PC-3 (cell line): Measurements from ENCODE around the gene PRDM5. TPM values are rescaled to one million over a fixed set of nuclear protein-coding genes. Genes with fewer than 3 reads are reported as not detected.

Source experiments
- ATAC-seq: fragments of 200-7000 bp; cut with Tn5 transposase; 2 replicates; pipeline ENCODE4 v1.9.1; 2020; ENCODE audit warnings: mild to moderate bottlenecking, moderate library complexity
- BruUV-seq: library from RNA; stranded (reverse); fragments of 400-500 nt; replicated peaks from 2 replicates; lab custom pipeline; 2021; lab: Mats Ljungman, UMichigan
- CTCF ChIA-PET: fragments of 300-600 bp; sonication (Branson Sonifier 250); formaldehyde crosslinking; loops from one replicate; lab custom pipeline; 2022; ENCODE audit warnings: antibody characterized with exemption; lab: Charles Lee
- POLR2A ChIA-PET: fragments of 300-600 bp; sonication (Branson Sonifier 250); formaldehyde crosslinking; loops from one replicate; lab custom pipeline; 2022; ENCODE audit warnings: antibody characterized with exemption; ENCODE audit not compliant: unreplicated experiment; lab: Charles Lee
- DNase-seq: peaks from one replicate; pipeline ENCODE4 v3.0.0-alpha.2; 2015
- H2AFZ ChIP-seq: fragments of 300-600 bp; sonication (generic); 2 replicates; pipeline ENCODE4 v1.6.0; 2016; ENCODE audit warnings: antibody characterized with exemption, low read length
- H3F3A ChIP-seq: fragments of 300-600 bp; sonication (generic); one replicate; pipeline ENCODE4 v1.6.0; 2017; ENCODE audit warnings: antibody characterized with exemption, low read length, control low read depth, mild to moderate bottlenecking; ENCODE audit not compliant: unreplicated experiment
- H3K27ac ChIP-seq: fragments of 300-600 bp; sonication (generic); 2 replicates; pipeline ENCODE4 v1.5.1; 2016; ENCODE audit warnings: mild to moderate bottlenecking, low read length
- H3K27me3 ChIP-seq: fragments of 300-600 bp; sonication (generic); 2 replicates; pipeline ENCODE4 v1.6.1; 2016; ENCODE audit warnings: low read length, mixed read lengths
- H3K36me3 ChIP-seq: fragments of 300-600 bp; sonication (generic); 2 replicates; pipeline ENCODE4 v1.6.1; 2016; ENCODE audit warnings: low read depth, mixed run types, low read length, mixed read lengths
- H3K4me1 ChIP-seq: fragments of 300-600 bp; sonication (generic); 2 replicates; pipeline ENCODE4 v1.5.1; 2016; ENCODE audit warnings: low read length; ENCODE audit not compliant: insufficient read depth
- H3K4me2 ChIP-seq: fragments of 300-600 bp; sonication (generic); 2 replicates; pipeline ENCODE4 v1.6.0; 2016; ENCODE audit warnings: low read length
- H3K4me3 ChIP-seq: fragments of 300-600 bp; sonication (generic); 2 replicates; pipeline ENCODE4 v1.5.1; 2016; ENCODE audit warnings: mild to moderate bottlenecking, low read length, mixed read lengths
- H3K79me2 ChIP-seq: fragments of 300-600 bp; sonication (generic); 2 replicates; pipeline ENCODE4 v1.6.1; 2017; ENCODE audit warnings: low read length, mixed read lengths
- H3K9ac ChIP-seq: fragments of 300-600 bp; sonication (generic); 2 replicates; pipeline ENCODE4 v1.6.0; 2016; ENCODE audit warnings: mild to moderate bottlenecking, low read length
- H3K9me2 ChIP-seq: fragments of 300-600 bp; sonication (generic); replicated peaks from 2 replicates; pipeline ENCODE4 v1.6.1; 2016; ENCODE audit warnings: mixed run types, low read length, mixed read lengths
- H3K9me3 ChIP-seq: fragments of 300-600 bp; sonication (generic); 2 replicates; pipeline ENCODE4 v1.6.1; 2016; ENCODE audit warnings: low read length, mixed read lengths
- H4K20me1 ChIP-seq: fragments of 300-600 bp; sonication (generic); 2 replicates; pipeline ENCODE4 v1.6.1; 2016; ENCODE audit warnings: low read length, mixed read lengths
- EZH2 ChIP-seq: fragments of 300-600 bp; sonication (generic); IDR thresholded peaks from one replicate; pipeline ENCODE4 v1.6.1; 2017; ENCODE audit warnings: antibody characterized with exemption, mild to moderate bottlenecking, low read length; ENCODE audit not compliant: unreplicated experiment
- EZH2phosphoT487 ChIP-seq: fragments of 300-600 bp; sonication (generic); IDR thresholded peaks from 2 replicates; pipeline ENCODE4 v1.6.1; 2018; ENCODE audit warnings: mild to moderate bottlenecking, antibody characterized with exemption, low read length, borderline replicate concordance
- intact Hi-C: fragments of 100-400 bp; cut with micrococcal nuclease; formaldehyde crosslinking; loops from 2 replicates; pipeline ENCODE4 v1.9.0; 2023
- total RNA-seq: library from RNA; depleted of rRNA; stranded (reverse); fragments of >200 nt; gene quantifications from 2 replicates; pipeline ENCODE4 v1.2.3, GENCODE V29; 2014
- TF ChIP-seq, protein P1 (sequence below): fragments of 300-600 bp; sonication (generic); conservative IDR thresholded peaks from 2 replicates; pipeline ENCODE4 v1.5.1; 2017; ENCODE audit warnings: antibody characterized with exemption, low read depth, mild to moderate bottlenecking, low read length

Gene PRDM5
- total RNA-seq, 1 experiment from 2014 or later: 2.4 TPM

GRCh38 chr4:120716346-120716745, 206.2 kb downstream of the PRDM5 start:
- POLR2A ChIA-PET: no interaction called here
- Histone ChIP-seq H3K4me2 (no peak overlapping the region), H3K4me1 (no peaks in the 10 kb centered on the region), H3K9ac (no peak overlapping the region), H3K27me3 (no peaks in the 10 kb centered on the region), H2AFZ (no peak overlapping the region), H3K9me2 (no peaks in the 10 kb centered on the region), H3K79me2 (no peaks in the 10 kb centered on the region), H3K9me3 (no peaks in the 10 kb centered on the region), H3K4me3 (no peak overlapping the region), H3K27ac (no peak overlapping the region), H4K20me1 (no peaks in the 10 kb centered on the region), H3K36me3 (no peaks in the 10 kb centered on the region), H3F3A (no peaks in the 10 kb centered on the region)
- TF ChIP-seq, protein P1, sequence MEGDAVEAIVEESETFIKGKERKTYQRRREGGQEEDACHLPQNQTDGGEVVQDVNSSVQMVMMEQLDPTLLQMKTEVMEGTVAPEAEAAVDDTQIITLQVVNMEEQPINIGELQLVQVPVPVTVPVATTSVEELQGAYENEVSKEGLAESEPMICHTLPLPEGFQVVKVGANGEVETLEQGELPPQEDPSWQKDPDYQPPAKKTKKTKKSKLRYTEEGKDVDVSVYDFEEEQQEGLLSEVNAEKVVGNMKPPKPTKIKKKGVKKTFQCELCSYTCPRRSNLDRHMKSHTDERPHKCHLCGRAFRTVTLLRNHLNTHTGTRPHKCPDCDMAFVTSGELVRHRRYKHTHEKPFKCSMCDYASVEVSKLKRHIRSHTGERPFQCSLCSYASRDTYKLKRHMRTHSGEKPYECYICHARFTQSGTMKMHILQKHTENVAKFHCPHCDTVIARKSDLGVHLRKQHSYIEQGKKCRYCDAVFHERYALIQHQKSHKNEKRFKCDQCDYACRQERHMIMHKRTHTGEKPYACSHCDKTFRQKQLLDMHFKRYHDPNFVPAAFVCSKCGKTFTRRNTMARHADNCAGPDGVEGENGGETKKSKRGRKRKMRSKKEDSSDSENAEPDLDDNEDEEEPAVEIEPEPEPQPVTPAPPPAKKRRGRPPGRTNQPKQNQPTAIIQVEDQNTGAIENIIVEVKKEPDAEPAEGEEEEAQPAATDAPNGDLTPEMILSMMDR: no peak
- no peak for TF ChIP-seq EZH2
- no peak for TF ChIP-seq EZH2phosphoT487
- ATAC-seq (no peak), DNase-seq (no peak)
- no TSS peak for BruUV-seq
- CTCF ChIA-PET: no interaction called here
- intact Hi-C loops: loop anchor here (5.0 kb wide), 3 partner anchors 536 to 644 kb away; no protein-coding TSS in a partner anchor

DNA sequence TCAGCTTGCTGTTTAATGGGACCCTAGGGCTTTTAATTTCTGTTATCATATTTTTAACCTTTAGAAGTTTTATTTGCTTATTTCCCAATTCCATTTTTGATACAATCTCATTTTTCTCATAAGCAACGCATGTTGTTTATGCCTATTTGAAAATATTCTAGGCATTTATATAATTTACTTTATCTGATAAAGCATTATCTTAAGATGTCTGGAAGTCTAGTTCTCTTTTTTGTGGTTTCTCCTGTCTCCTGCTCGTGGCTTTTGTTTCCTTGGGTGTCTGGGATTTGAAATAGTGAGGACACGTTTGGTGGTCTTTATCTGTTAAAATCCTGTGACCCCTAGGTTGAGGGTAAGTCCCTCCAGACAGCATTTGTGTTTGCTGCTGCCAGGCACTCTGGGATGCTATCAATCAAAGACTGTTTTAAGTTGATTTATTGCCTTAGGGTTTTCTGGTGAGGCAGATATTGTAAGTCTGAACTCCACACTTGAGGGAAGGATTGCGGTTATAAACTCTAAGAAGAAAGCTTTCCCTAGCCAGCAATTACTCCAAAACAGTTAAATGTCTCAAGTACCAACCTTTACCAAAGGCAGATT, 208.0 kb downstream of the PRDM5 start:
- POLR2A ChIA-PET: no interaction called here
- TF ChIP-seq, protein P1: no peak
- no peak for TF ChIP-seq EZH2
- no peak for TF ChIP-seq EZH2phosphoT487
- CTCF ChIA-PET: no interaction called here
- Histone ChIP-seq H3K4me3 (no peak overlapping the region), H3K9me2 (no peaks in the 10 kb centered on the region), H4K20me1 (no peaks in the 10 kb centered on the region), H2AFZ (no peak overlapping the region), H3K36me3 (no peaks in the 10 kb centered on the region), H3K9ac (no peak overlapping the region), H3K79me2 (no peaks in the 10 kb centered on the region), H3K27me3 (no peaks in the 10 kb centered on the region), H3K27ac (no peak overlapping the region), H3K9me3 (no peaks in the 10 kb centered on the region), H3K4me2 (no peak overlapping the region), H3F3A (no peaks in the 10 kb centered on the region), H3K4me1 (no peaks in the 10 kb centered on the region)
- ATAC-seq (no peak), DNase-seq (no peak)
- intact Hi-C loops: loop anchor here (5.0 kb wide), 3 partner anchors 538 to 642 kb away; no protein-coding TSS in a partner anchor
- no TSS peak for BruUV-seq

DNA sequence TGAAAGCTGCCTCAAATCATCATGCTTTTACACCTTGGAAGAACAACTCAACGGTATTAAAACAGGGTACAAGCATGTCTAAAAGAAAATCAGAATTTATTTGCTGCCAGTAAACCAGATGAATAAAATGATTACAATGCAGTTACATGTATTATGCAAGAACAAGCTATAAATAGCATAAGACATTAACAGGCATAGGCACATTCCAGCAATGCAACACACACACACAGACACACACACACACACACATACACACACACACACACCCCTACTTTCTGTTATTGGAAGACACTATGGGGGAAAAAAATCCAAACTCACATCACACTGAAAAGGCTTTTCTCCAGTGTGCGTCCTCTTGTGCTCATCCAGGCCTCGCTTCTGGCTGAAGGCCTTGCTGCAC, 212.5 kb downstream of the PRDM5 start:
- no peaks in the 10 kb centered on the region for H3K36me3 ChIP-seq
- no peaks in the 10 kb centered on the region for H3K27me3 ChIP-seq
- intact Hi-C loops: no loop called here
- H4K20me1 ChIP-seq: no peaks in the 10 kb centered on the region
- H3K4me1 ChIP-seq: no peaks in the 10 kb centered on the region
- ChIA-PET CTCF (no interaction called here), POLR2A (no interaction called here)
- DNase-seq (no peak), ATAC-seq (no peak)
- H3K9me3 ChIP-seq: no peaks in the 10 kb centered on the region
- H3K27ac ChIP-seq: no peak overlapping the region
- no peaks in the 10 kb centered on the region for H3K79me2 ChIP-seq
- no peak overlapping the region for H3K4me2 ChIP-seq
- no peak overlapping the region for H3K9ac ChIP-seq
- no peak overlapping the region for H3K4me3 ChIP-seq
- no peaks in the 10 kb centered on the region for H3F3A ChIP-seq
- no peaks in the 10 kb centered on the region for H3K9me2 ChIP-seq
- H2AFZ ChIP-seq: no peak overlapping the region
- BruUV-seq: no TSS peak
- TF ChIP-seq, protein P1: no peak
- TF ChIP-seq EZH2phosphoT487: no peak
- no peak for TF ChIP-seq EZH2
